HL-60/S4 (cell line): ENCODE results near the gene PRL.

Source experiments
- in situ Hi-C: fragments of 300-500 bp; cut with MboI; formaldehyde crosslinking; loops from 2 replicates; pipeline ENCODE4 v1.14.3; 2022; ENCODE audit warnings: low sequenced_read_pairs

Gene PRL

GRCh38 chr6:22296067-22296466 is 769 bp downstream of the PRL start:
- in situ Hi-C loops: no loop called here

- in situ Hi-C loops: no loop called here
Observed at GRCh38 chr6:22295145-22295544, 1.7 kb downstream of the PRL start.

GRCh38 chr6:22294301-22294700 is 2.5 kb downstream of the PRL start:
- in situ Hi-C loops: no loop called here

GRCh38 chr6:22290045-22290444 is 6.8 kb downstream of the PRL start:
- in situ Hi-C loops: no loop called here

- in situ Hi-C loops: no loop called here
Observed at GRCh38 chr6:22288721-22289120, 8.1 kb downstream of the PRL start.

- in situ Hi-C loops: no loop called here
Observed at GRCh38 chr6:22284666-22285065, 12.2 kb downstream of the PRL start.

- in situ Hi-C loops: no loop called here
Observed at GRCh38 chr6:22281341-22282085, 15.3 kb downstream of the PRL start.

- in situ Hi-C loops: no loop called here
Observed at GRCh38 chr6:22279427-22279826, 17.4 kb downstream of the PRL start.

GRCh38 chr6:22271081-22271480 is 25.8 kb downstream of the PRL start:
- in situ Hi-C loops: no loop called here

GRCh38 chr6:22263748-22264147 is 33.1 kb downstream of the PRL start:
- in situ Hi-C loops: no loop called here

- in situ Hi-C loops: no loop called here
Observed at GRCh38 chr6:22254886-22255285, 42.0 kb downstream of the PRL start.

- in situ Hi-C loops: no loop called here
Observed at GRCh38 chr6:22253955-22254655, 42.7 kb downstream of the PRL start.

- in situ Hi-C loops: no loop called here
Observed at GRCh38 chr6:22251348-22251747, 45.5 kb downstream of the PRL start.

GRCh38 chr6:22250486-22250885 is 46.4 kb downstream of the PRL start:
- in situ Hi-C loops: no loop called here

- in situ Hi-C loops: no loop called here
Observed at GRCh38 chr6:22249711-22250350, 47.0 kb downstream of the PRL start.

GRCh38 chr6:22248513-22249308 is 48.1 kb downstream of the PRL start:
- in situ Hi-C loops: no loop called here

GRCh38 chr6:22247916-22248482 is 48.8 kb downstream of the PRL start:
- in situ Hi-C loops: no loop called here

GRCh38 chr6:22240025-22240424 is 56.8 kb downstream of the PRL start:
- in situ Hi-C loops: no loop called here

- in situ Hi-C loops: no loop called here
Observed at GRCh38 chr6:22239261-22239921, 57.4 kb downstream of the PRL start.

- in situ Hi-C loops: no loop called here
Observed at GRCh38 chr6:22238861-22239260, 58.0 kb downstream of the PRL start.
